GM19397 (cell line): ENCODE data around the gene F8A2.
"Not testable (repeated sequence)": the region's sequence is repeated elsewhere in the genome, so short reads cannot be mapped to it uniquely, and the experiment has no call there.

Experiments used
- ATAC-seq: cut with Tn5 transposase; IDR thresholded peaks from one replicate; pipeline ENCODE4 v1.9.1; 2021; ENCODE audit warnings: mild to moderate bottlenecking, moderate library complexity; ENCODE audit not compliant: unreplicated experiment

Gene F8A2

GRCh38 chrX:155381843-155382528, at the start of gene F8A2:
TSS of gene F8A2 (plus strand) at chrX:155382095. CDS start at chrX:155382115, 20 bp downstream.
- ATAC-seq: peak; percentile 85

- no peak for ATAC-seq
Measured at GRCh38 chrX:155333544-155334100, 48.3 kb upstream of the F8A2 start.

- no peak for ATAC-seq
Measured at GRCh38 chrX:155334486-155335336, 47.2 kb upstream of the F8A2 start, which contains the start of gene CLIC2. TSS of gene CLIC2 (minus strand) at chrX:155334614. CDS start at chrX:155334427, 187 bp downstream.

- ATAC-seq: not testable (repeated sequence)
Measured at GRCh38 chrX:155335337-155335712, 46.6 kb upstream of the F8A2 start.

GRCh38 chrX:155345689-155346088, 36.2 kb upstream of the F8A2 start:
- ATAC-seq: not testable (repeated sequence)

- ATAC-seq: not testable (repeated sequence)
Measured at GRCh38 chrX:155349448-155349847, 32.4 kb upstream of the F8A2 start.

- not testable (repeated sequence) for ATAC-seq
Measured at GRCh38 chrX:155363712-155364111, 18.2 kb upstream of the F8A2 start.

- not testable (repeated sequence) for ATAC-seq
Measured at GRCh38 chrX:155373777-155374458, 8.0 kb upstream of the F8A2 start.

GRCh38 chrX:155379802-155380201, 2.1 kb upstream of the F8A2 start:
- not testable (repeated sequence) for ATAC-seq

GRCh38 chrX:155382529-155382967, 653 bp downstream of the F8A2 start:
- peak; percentile 49 for ATAC-seq

- ATAC-seq: no peak
Measured at GRCh38 chrX:155389634-155390033, 7.7 kb downstream of the F8A2 start.

GRCh38 chrX:155394747-155395276, 12.9 kb downstream of the F8A2 start:
- not testable (repeated sequence) for ATAC-seq

GRCh38 chrX:155406429-155406828, 24.5 kb downstream of the F8A2 start:
- ATAC-seq: no peak

GRCh38 chrX:155417769-155418168, 35.9 kb downstream of the F8A2 start:
- no peak for ATAC-seq
